BLaER1 (cell line): ENCODE measurements around the gene PABPN1.

ENCODE experiments used
- H3K27ac ChIP-seq: shearing (Covaris generic); formaldehyde crosslinking; 2 replicates; pipeline ENCODE4 v1.8.1; 2022
- H3K27me3 ChIP-seq: shearing (Covaris generic); formaldehyde crosslinking; 2 replicates; pipeline ENCODE4 v1.8.1; 2022
- H3K36me3 ChIP-seq: shearing (Covaris generic); formaldehyde crosslinking; 2 replicates; pipeline ENCODE4 v1.8.1; 2022
- H3K4me1 ChIP-seq: shearing (Covaris generic); formaldehyde crosslinking; 2 replicates; pipeline ENCODE4 v1.8.1; 2022
- H3K4me2 ChIP-seq: shearing (Covaris generic); formaldehyde crosslinking; 2 replicates; pipeline ENCODE4 v1.8.1; 2022
- H3K4me3 ChIP-seq: shearing (Covaris generic); formaldehyde crosslinking; 2 replicates; pipeline ENCODE4 v1.8.1; 2022
- H3K9ac ChIP-seq: shearing (Covaris generic); formaldehyde crosslinking; 2 replicates; pipeline ENCODE4 v1.8.1; 2022
- H3K9me3 ChIP-seq: shearing (Covaris generic); formaldehyde crosslinking; 2 replicates; pipeline ENCODE4 v1.8.1; 2022
- H4K20me1 ChIP-seq: shearing (Covaris generic); formaldehyde crosslinking; 2 replicates; pipeline ENCODE4 v1.8.1; 2022
- Cebpa-rat ChIP-seq: shearing (Covaris generic); IDR thresholded peaks from 2 replicates; pipeline ENCODE4 v1.8.1; 2022

PABPN1 gene

DNA sequence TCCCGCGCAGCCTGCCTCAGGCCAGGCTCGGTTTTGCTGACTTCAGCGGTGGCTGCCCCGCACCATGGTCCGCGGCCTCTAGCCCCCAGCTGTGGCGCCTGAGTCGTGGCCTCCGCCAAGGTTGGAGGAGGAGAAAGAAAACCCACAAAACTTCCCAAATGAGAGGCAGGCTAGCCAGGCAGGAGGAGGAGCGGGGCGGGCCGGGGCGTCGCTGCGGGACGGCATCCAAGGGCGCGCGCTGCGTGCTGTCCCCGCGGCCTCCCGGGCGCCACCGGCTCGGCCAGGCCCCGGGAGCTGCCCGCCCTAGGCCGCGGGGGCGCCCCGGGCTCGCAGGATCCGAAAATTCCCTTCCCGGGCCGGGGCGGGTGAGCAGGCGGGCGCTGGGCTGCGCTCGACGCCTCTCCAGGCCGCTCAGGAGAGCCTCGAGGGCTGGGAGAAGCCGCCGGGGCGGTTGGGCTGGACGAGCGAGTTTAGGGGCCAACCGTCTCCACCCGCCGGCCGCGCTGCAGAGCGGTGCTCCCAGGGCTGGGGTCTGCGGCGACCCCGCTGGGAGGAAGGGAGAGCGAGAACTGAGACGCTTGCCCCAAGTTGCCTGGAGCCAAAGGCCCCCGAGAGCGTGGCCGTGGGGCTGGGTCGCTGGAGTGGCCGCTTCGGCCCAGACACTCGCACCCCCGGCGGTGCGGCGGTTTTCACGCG lies 43.9 kb downstream of the PABPN1 start, which contains the start of gene EFS:
TSS of gene EFS (minus strand) at position 137 of the 696 bp plus-strand sequence. CDS start 147 bp downstream, outside the sequence.
- no peak for TF ChIP-seq Cebpa-rat
- H3K4me1 ChIP-seq: peaks cover 10% of the 10 kb centered on the region; the same call in 1 of the 2 replicates
- H3K9me3 ChIP-seq: peaks cover 10% of the 10 kb centered on the region
- H3K4me3 ChIP-seq: no peak within 1 kb of the TSS
- H3K27me3 ChIP-seq: peaks cover 23% of the 10 kb centered on the region
- H3K27ac ChIP-seq: no peak within 1 kb of the TSS
- H3K36me3 ChIP-seq: no peaks in the 10 kb centered on the region
- no peak within 1 kb of the TSS for H3K9ac ChIP-seq
- no peaks in the 10 kb centered on the region for H4K20me1 ChIP-seq
- no peak within 1 kb of the TSS for H3K4me2 ChIP-seq

DNA sequence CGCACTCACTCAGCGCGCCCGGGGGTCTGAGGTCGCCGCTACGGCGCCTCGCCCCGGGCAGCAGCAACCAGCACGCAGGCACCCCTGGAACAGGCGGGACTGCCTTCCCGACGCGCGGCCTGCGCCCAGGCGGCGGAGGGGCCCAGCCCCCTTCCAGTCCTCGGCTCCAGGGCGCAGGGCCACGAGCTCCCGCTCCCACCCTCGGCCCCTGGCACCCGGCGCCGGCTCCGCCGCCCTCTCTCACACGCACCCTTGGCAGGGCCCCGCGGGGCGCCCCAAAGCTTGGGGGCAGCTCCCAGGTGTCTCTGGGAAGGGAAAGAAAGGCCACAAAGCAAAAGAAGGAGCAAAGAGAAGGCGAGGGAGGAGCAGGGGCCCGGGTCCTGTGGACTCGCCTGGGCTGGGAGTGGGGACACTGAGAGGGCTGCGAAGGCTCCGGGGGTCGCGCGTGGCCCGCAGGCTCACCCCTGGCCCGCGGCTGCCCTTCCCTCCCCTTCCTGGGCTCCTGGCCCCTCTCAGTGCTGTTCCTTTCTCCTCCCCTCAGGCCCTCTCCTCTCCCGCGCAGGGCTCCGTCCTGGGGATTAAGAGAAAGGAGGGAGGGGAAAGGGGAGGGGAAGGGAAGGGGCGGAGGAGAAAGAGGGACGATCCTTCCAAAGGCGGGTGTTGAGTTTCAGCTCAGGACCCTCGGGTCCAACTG lies 44.6 kb downstream of the PABPN1 start:
- H3K27ac ChIP-seq: no peak overlapping the region
- no peak for TF ChIP-seq Cebpa-rat

DNA sequence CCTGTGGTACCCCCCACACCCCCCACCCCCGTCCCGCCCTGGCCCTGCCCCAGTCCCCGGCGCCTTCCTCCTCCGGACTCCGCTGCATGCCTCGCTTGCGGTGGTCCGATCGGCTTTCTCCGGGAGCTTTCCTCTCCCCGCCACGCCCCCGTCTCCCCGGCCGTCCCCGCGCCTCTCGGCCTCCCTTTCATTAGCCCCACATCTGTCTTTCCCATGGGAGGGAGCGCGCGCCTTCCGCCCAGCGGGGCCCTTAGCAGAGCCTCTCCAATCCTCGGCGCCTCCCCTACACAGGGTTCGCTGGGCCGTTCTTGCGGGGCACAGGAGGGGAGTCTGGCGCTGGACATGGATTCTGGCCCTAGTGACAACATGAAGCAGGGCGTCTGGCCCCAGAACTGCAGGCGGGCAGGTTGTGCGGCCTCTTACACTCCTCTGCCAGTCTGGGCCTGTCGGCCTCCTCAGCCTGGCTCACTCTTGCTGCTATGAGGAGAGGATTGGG lies 45.2 kb downstream of the PABPN1 start:
- Histone ChIP-seq H3K27ac (no peak overlapping the region), H3K9me3 (peaks cover 10% of the 10 kb centered on the region), H3K9ac (no peak overlapping the region), H3K27me3 (peaks cover 23% of the 10 kb centered on the region), H3K4me3 (no peak overlapping the region), H3K36me3 (no peaks in the 10 kb centered on the region), H3K4me2 (no peak overlapping the region), H3K4me1 (peaks cover 10% of the 10 kb centered on the region; the same call in 1 of the 2 replicates), H4K20me1 (no peaks in the 10 kb centered on the region)
- TF ChIP-seq Cebpa-rat: no peak

More for the DNA sequence above, 44.6 kb downstream of the PABPN1 start:
- Histone ChIP-seq H4K20me1 (no peaks in the 10 kb centered on the region), H3K4me2 (no peak overlapping the region), H3K4me1 (peaks cover 10% of the 10 kb centered on the region; the same call in 1 of the 2 replicates), H3K36me3 (no peaks in the 10 kb centered on the region), H3K9ac (no peak overlapping the region), H3K9me3 (peaks cover 10% of the 10 kb centered on the region), H3K27me3 (peaks cover 23% of the 10 kb centered on the region), H3K4me3 (no peak overlapping the region)

DNA sequence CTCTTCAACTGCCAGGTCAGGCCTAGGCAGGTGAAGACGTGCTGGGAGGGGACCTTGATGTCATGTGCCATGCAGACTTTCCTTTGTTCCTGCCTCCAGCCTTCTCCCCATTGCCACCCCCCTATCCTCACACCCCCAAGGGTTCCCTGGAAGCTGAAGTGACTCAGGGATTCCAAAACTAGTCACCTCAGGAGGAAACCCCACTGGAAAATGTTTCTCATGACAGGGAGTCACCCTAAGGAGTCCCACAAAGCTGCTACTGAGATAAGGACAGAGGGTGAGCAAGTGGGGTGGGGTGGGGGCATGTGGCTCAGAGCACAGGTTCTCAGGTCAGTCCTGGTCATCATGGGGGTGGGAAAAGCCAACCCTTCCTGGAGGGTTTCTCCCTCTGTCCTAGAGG lies 49.0 kb downstream of the PABPN1 start:
- H3K4me1 ChIP-seq: no peaks in the 10 kb centered on the region
- no peak overlapping the region for H3K9ac ChIP-seq
- no peak for TF ChIP-seq Cebpa-rat
- H3K4me3 ChIP-seq: no peak overlapping the region
- no peak overlapping the region for H3K27ac ChIP-seq
- H3K9me3 ChIP-seq: peaks cover 7% of the 10 kb centered on the region
- H4K20me1 ChIP-seq: no peaks in the 10 kb centered on the region
- H3K27me3 ChIP-seq: peaks cover 9% of the 10 kb centered on the region; the same call in 1 of the 2 replicates
- H3K36me3 ChIP-seq: no peaks in the 10 kb centered on the region
- H3K4me2 ChIP-seq: no peak overlapping the region

DNA sequence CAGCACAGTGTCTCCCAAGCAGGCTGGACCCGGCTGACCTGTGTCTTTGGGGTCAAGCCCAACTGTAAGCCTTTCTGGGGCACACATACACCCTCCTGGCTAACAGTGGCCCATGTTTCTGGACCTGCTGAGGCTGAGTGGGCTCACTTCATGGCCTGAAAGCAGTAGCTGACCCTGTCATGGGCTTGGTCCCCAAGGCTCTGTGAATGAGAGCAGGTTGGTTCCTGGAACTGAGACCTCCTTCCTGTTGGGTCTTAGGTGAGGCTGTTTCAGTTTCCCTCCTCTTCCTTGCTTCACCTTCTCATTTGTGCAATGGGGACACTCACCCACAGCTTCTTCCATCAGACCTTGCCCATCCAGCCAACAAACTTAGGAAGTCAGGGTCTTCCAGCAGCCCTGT lies 50.6 kb downstream of the PABPN1 start:
- no peak for TF ChIP-seq Cebpa-rat
- no peak overlapping the region for H3K27ac ChIP-seq

DNA sequence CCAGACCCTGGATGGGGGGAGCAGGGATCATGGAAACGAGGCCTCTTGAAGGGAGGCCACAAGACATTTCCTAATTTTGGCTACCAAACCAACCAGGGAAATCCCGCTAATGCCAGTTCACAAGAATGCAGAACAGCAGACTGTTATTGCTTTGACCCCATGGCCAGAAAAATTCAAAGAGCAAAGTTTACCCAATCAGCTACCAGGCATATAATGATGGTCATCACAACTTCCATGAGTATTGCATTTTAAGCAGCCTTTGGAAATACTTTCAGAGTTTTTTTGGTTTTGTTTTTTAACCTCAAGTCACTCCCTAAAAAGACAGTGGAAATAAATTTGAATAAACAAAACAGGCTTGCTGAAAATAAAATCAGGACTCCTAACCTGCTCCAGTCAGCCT lies 51.3 kb downstream of the PABPN1 start, which contains the start of gene IL25:
TSS of gene IL25 (plus strand) at position 301 of the 400 bp plus-strand sequence.
- peaks cover 22% of the 10 kb centered on the region for H3K4me1 ChIP-seq
- H3K9ac ChIP-seq: no peak within 1 kb of the TSS
- no peak for TF ChIP-seq Cebpa-rat
- no peak within 1 kb of the TSS for H3K4me3 ChIP-seq
- no peak within 1 kb of the TSS for H3K4me2 ChIP-seq
- no peak within 1 kb of the TSS for H3K27ac ChIP-seq
- H3K27me3 ChIP-seq: no peaks in the 10 kb centered on the region
- no peaks in the 10 kb centered on the region for H4K20me1 ChIP-seq
- no peaks in the 10 kb centered on the region for H3K36me3 ChIP-seq
- H3K9me3 ChIP-seq: no peaks in the 10 kb centered on the region

More for the DNA sequence above, 50.6 kb downstream of the PABPN1 start:
- Histone ChIP-seq H3K4me3 (no peak overlapping the region), H3K9me3 (no peaks in the 10 kb centered on the region), H3K4me1 (peaks cover 15% of the 10 kb centered on the region), H3K9ac (no peak overlapping the region), H3K27me3 (no peaks in the 10 kb centered on the region), H3K36me3 (no peaks in the 10 kb centered on the region), H3K4me2 (no peak overlapping the region), H4K20me1 (no peaks in the 10 kb centered on the region)

DNA sequence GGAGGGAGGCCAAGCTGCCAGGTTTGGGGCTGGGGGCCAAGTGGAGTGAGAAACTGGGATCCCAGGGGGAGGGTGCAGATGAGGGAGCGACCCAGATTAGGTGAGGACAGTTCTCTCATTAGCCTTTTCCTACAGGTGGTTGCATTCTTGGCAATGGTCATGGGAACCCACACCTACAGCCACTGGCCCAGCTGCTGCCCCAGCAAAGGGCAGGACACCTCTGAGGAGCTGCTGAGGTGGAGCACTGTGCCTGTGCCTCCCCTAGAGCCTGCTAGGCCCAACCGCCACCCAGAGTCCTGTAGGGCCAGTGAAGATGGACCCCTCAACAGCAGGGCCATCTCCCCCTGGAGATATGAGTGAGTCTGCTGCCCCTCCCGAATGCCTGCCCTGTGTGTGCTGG lies 51.8 kb downstream of the PABPN1 start:
- Histone ChIP-seq H3K9ac (no peak overlapping the region), H3K9me3 (no peaks in the 10 kb centered on the region), H3K4me3 (no peak overlapping the region), H3K4me2 (no peak overlapping the region), H3K4me1 (peaks cover 27% of the 10 kb centered on the region), H4K20me1 (no peaks in the 10 kb centered on the region), H3K27ac (no peak overlapping the region), H3K36me3 (no peaks in the 10 kb centered on the region), H3K27me3 (no peaks in the 10 kb centered on the region)
- no peak for TF ChIP-seq Cebpa-rat
